RWPE1 (cell line): ENCODE measurements around the gene HMGXB4.

ENCODE experiments used
- CTCF ChIA-PET: fragments of 350-600 bp; sonication (Branson Sonifier 250); formaldehyde crosslinking; extraction: SDS; loops from one replicate; lab custom pipeline; 2021; lab: Yijun Ruan, JAX
- POLR2A ChIA-PET: fragments of 400-600 bp; formaldehyde crosslinking; extraction: SDS; loops from one replicate; lab custom pipeline; 2020; ENCODE audit warnings: antibody characterized with exemption; ENCODE audit not compliant: low non-redundant PET; lab: Yijun Ruan, JAX
- DNase-seq: peaks from one replicate; pipeline ENCODE4 v3.0.0; 2012; ENCODE audit warnings: low spot score
- H3K27ac ChIP-seq: fragments of 450-650 bp; 2 replicates; pipeline ENCODE4 v1.5.1; 2017
- CTCF ChIP-seq: fragments of 450-650 bp; conservative IDR thresholded peaks from 2 replicates; pipeline ENCODE4 v1.5.1; 2017; ENCODE audit warnings: low read depth, mild to moderate bottlenecking

The HMGXB4 gene

GRCh38 chr22:35328472-35328885 lies 71.2 kb downstream of the HMGXB4 start:
- CTCF ChIA-PET = no interaction called here
- POLR2A ChIA-PET = no interaction called here
- no peak overlapping the region for H3K27ac ChIP-seq
- TF ChIP-seq CTCF = no peak
- DNase-seq = no peak

GRCh38 chr22:35329114-35329847 lies 72.0 kb downstream of the HMGXB4 start:
- POLR2A ChIA-PET = no interaction called here
- peak overlapping the region; percentile 75 for H3K27ac ChIP-seq
- CTCF ChIA-PET = no interaction called here
- no peak for TF ChIP-seq CTCF
- DNase-seq = no peak

GRCh38 chr22:35330258-35330861 lies 73.1 kb downstream of the HMGXB4 start:
- no peak for TF ChIP-seq CTCF
- POLR2A ChIA-PET = interaction anchor here (0.5 to 0.6 kb wide), 2 partner anchors 30 to 115 kb away, joined by 4 to 6 read pairs; partner anchors contain the start of gene TOM1
- peak overlapping the region; percentile 75 for H3K27ac ChIP-seq
- CTCF ChIA-PET = interaction anchor here (0.6 to 1.1 kb wide), 2 partner anchors 253 to 410 kb away, joined by 4 read pairs; no protein-coding TSS in a partner anchor
- peak; percentile 49 for DNase-seq

GRCh38 chr22:35332278-35332677 lies 75.0 kb downstream of the HMGXB4 start:
- no peak for TF ChIP-seq CTCF
- H3K27ac ChIP-seq = no peak overlapping the region
- DNase-seq = no peak
- ChIA-PET POLR2A (no interaction called here), CTCF (no interaction called here)

GRCh38 chr22:35333220-35333619 lies 75.9 kb downstream of the HMGXB4 start:
- TF ChIP-seq CTCF = no peak
- no peak overlapping the region for H3K27ac ChIP-seq
- DNase-seq = no peak
- ChIA-PET CTCF (no interaction called here), POLR2A (no interaction called here)

GRCh38 chr22:35334004-35334403 lies 76.7 kb downstream of the HMGXB4 start:
- TF ChIP-seq CTCF = no peak

More at GRCh38 chr22:35334004-35334403, 76.7 kb downstream of the HMGXB4 start:
- no peak for DNase-seq
- H3K27ac ChIP-seq = no peak overlapping the region
- ChIA-PET POLR2A (no interaction called here), CTCF (no interaction called here)
